GM12878 (cell line): Measurements from ENCODE around the gene SYPL1. TPM values are rescaled to one million over a fixed set of nuclear protein-coding genes. Genes with fewer than 3 reads are reported as not detected.

ENCODE experiments used
- ATAC-seq: fragments of 200-7000 bp; cut with Tn5 transposase; 3 replicates; pipeline ENCODE4 v1.9.1; 2020; ENCODE audit warnings: mild to moderate bottlenecking, moderate library complexity
- BruUV-seq: library from RNA; stranded (reverse); fragments of 400-500 nt; replicated peaks from 2 replicates; lab custom pipeline; 2021; lab: Mats Ljungman, UMichigan
- CTCF ChIA-PET: fragments of 300-600 bp; sonication (Branson Sonifier 250); formaldehyde crosslinking; extraction: SDS; loops from one replicate; lab custom pipeline; 2021; ENCODE audit warnings: inconsistent platforms; lab: Yijun Ruan, JAX
- POLR2A ChIA-PET: fragments of 350-600 bp; formaldehyde crosslinking; extraction: SDS; loops from one replicate; lab custom pipeline; 2021; ENCODE audit warnings: inconsistent platforms; lab: Charles Lee
- RAD21 ChIA-PET: fragments of 300-600 bp; sonication (Branson Sonifier 250); formaldehyde crosslinking; loops from one replicate; lab custom pipeline; 2023; ENCODE audit warnings: antibody characterized with exemption; ENCODE audit not compliant: unreplicated experiment; lab: Charles Lee
- SMC1A ChIA-PET: fragments of 300-600 bp; sonication (Branson Sonifier 250); formaldehyde crosslinking; loops from one replicate; lab custom pipeline; 2023; ENCODE audit not compliant: unreplicated experiment, uncharacterized antibody; lab: Charles Lee
- DNase-seq: peaks from one replicate; pipeline ENCODE4 v3.0.0-alpha.2; 2011; ENCODE audit warnings: low read depth, low spot score
- FAIRE-seq: peaks from 3 replicates; lab custom pipeline; 2011; peaks lifted over from hg19 to GRCh38; lab: Jason Lieb, UNC
- H2AFZ ChIP-seq: 2 replicates; pipeline ENCODE4 v1.6.0; 2011; ENCODE audit warnings: low read depth, low read length, control low read depth; ENCODE audit not compliant: control insufficient read depth
- H3K27ac ChIP-seq: 2 replicates; pipeline ENCODE4 v1.5.1; 2011; ENCODE audit warnings: control low read depth; ENCODE audit not compliant: control insufficient read depth, insufficient read depth
- H3K27me3 ChIP-seq, 2 experiments: replicated peaks in 1 of 2; 2 replicates each; pipeline versions ENCODE4 v1.6.0 to v1.6.1; 2011; ENCODE audit warnings: low read length in 1 of 2; ENCODE audit not compliant: control insufficient read depth in 2 of 2, insufficient read depth in 2 of 2
- H3K36me3 ChIP-seq, 2 experiments: 2 replicates each; pipeline ENCODE4 v1.5.1; 2011; ENCODE audit warnings: low read length in 1 of 2; ENCODE audit not compliant: control insufficient read depth in 2 of 2, insufficient read depth in 2 of 2
- H3K4me1 ChIP-seq: 2 replicates; pipeline ENCODE4 v1.6.1; 2011; ENCODE audit warnings: mild to moderate bottlenecking, low read length, moderate library complexity, mixed read lengths; ENCODE audit not compliant: control insufficient read depth, insufficient read depth
- H3K4me2 ChIP-seq: 2 replicates; pipeline ENCODE4 v1.6.0; 2011; ENCODE audit warnings: control low read depth; ENCODE audit not compliant: control insufficient read depth, insufficient read depth
- H3K4me3 ChIP-seq: fragments of 200-600 bp; sonication (generic); 2 replicates; pipeline ENCODE4 v1.5.1; 2016
- H3K79me2 ChIP-seq: 2 replicates; pipeline ENCODE4 v1.6.0; 2011; ENCODE audit warnings: low read length; ENCODE audit not compliant: control insufficient read depth, insufficient read depth
- H3K9ac ChIP-seq: 2 replicates; pipeline ENCODE4 v1.8.0; 2011; ENCODE audit warnings: low read length, control low read depth, mixed read lengths; ENCODE audit not compliant: control insufficient read depth, insufficient read depth
- H3K9me3 ChIP-seq: replicated peaks from 3 replicates; pipeline ENCODE4 v1.5.1; 2011; ENCODE audit warnings: mild to moderate bottlenecking, low read length; ENCODE audit not compliant: control insufficient read depth, insufficient read depth
- H4K20me1 ChIP-seq: 2 replicates; pipeline ENCODE4 v1.6.0; 2011; ENCODE audit not compliant: control insufficient read depth, insufficient read depth
- CHD1 ChIP-seq: IDR thresholded peaks from 2 replicates; pipeline ENCODE4 v1.6.1; 2012; ENCODE audit warnings: low read depth, low read length, improper control_type of control experiment
- IRF4 ChIP-seq: IDR thresholded peaks from 2 replicates; pipeline ENCODE4 v1.6.1; 2011; ENCODE audit warnings: low read depth, low read length
- MEF2A ChIP-seq: IDR thresholded peaks from 2 replicates; pipeline ENCODE4 v1.6.1; 2011; ENCODE audit warnings: low read depth, mild to moderate bottlenecking, low read length, moderate library complexity; ENCODE audit not compliant: insufficient read depth
- MEF2B ChIP-seq: fragments of 450-650 bp; IDR thresholded peaks from 2 replicates; pipeline ENCODE4 v1.6.1; 2018; ENCODE audit warnings: mild to moderate bottlenecking, moderate library complexity; ENCODE audit not compliant: partially characterized antibody, poor library complexity, severe bottlenecking
- RUNX3 ChIP-seq: IDR thresholded peaks from 2 replicates; pipeline ENCODE4 v1.6.1; 2012; ENCODE audit warnings: low read length, inconsistent platforms
- TBL1XR1 ChIP-seq: IDR thresholded peaks from 2 replicates; pipeline ENCODE4 v1.6.1; 2012; ENCODE audit warnings: low read depth, low read length, improper control_type of control experiment
- WGBS: methylation state at CpG from one replicate; pipeline ENCODE4 v1.1.6; 2016; ENCODE audit warnings: low lambda C conversion rate; ENCODE audit not compliant: insufficient replicate concordance, insufficient coverage; ENCODE audit errors: missing lambda C conversion rate; 5-methylcytosine and 5-hydroxymethylcytosine counted together
- in situ Hi-C: fragments of 300-500 bp; cut with MboI; formaldehyde crosslinking; loops from 9 replicates; pipeline ENCODE4 v1.14.3; 2018; ENCODE audit warnings: mixed read lengths
- intact Hi-C: fragments of 100-400 bp; cut with micrococcal nuclease; formaldehyde crosslinking; loops from one replicate; pipeline ENCODE4 v1.14.2; 2022; ENCODE audit not compliant: unreplicated experiment
- polyA plus RNA-seq, 11 experiments: library from polyadenylated mRNA; depleted of rRNA in 4 of 11; unstranded in 6 of 11; stranded (reverse) in 5 of 11; fragments of >200 nt; fragmentation: Nextera tagmentation in 4 of 11; fragmentation: Illumina TruSeq in 1 of 11; extraction: Ambion mirVana in 4 of 11; extraction: Trizol in 1 of 11; gene quantifications; 1 replicate in 1 of 11; 2 replicates in 10 of 11; pipeline versions ENCODE4 v1.2.1 to v1.2.3, GENCODE V29; 2011 to 2016; ENCODE audit warnings: inconsistent platforms in 2 of 11, missing spikeins in 2 of 11, low read depth in 1 of 11
- total RNA-seq, 4 experiments: library from RNA; depleted of rRNA in 3 of 4; stranded (reverse); fragments of >200 nt in 3 of 4; fragmentation: Illumina TruSeq in 1 of 4; extraction: Trizol in 1 of 4; gene quantifications; 2 replicates each; pipeline versions ENCODE4 v1.2.1 to v1.2.3, GENCODE V29; 2013 to 2021

SYPL1 gene
- total and polyA plus RNA-seq, 10 of the 15 experiments (the other 5 are each of a cell fraction or from before 2014, with no cell fraction given) = 34.5 to 177 (median 87.3) TPM

GRCh38 chr7:106155027-106155426 lies 42.9 kb upstream of the SYPL1 start:
- no peaks in the 10 kb centered on the region for H3K27me3 ChIP-seq
- TF ChIP-seq MEF2B (peak; percentile 25), IRF4 (no peak), CHD1 (no peak), TBL1XR1 (peak; percentile 33; the same call in 1 of the 2 replicates), RUNX3 (peak; percentile 80), MEF2A (peak; percentile 80; the same call in 1 of the 2 replicates)
- TF ChIP-seq, all 136 proteins: peak for 4
- ChIA-PET POLR2A (interaction anchor here (0.5 to 4.1 kb wide), 5 partner anchors 34 to 221 kb away, joined by 3 to 20 read pairs (median 7); partner anchors contain the start of gene SYPL1), RAD21 (interaction anchor here (0.8 to 6.8 kb wide), 20 partner anchors 12 to 394 kb away, joined by 3 to 133 read pairs (median 8); partner anchors contain the start of gene SYPL1), CTCF (interaction anchor here (0.9 to 9.4 kb wide), 27 partner anchors 10 to 498 kb away, joined by 3 to 288 read pairs (median 16); no protein-coding TSS in a partner anchor), SMC1A (interaction anchor here (0.6 to 10.0 kb wide), 28 partner anchors 12 to 502 kb away, joined by 3 to 223 read pairs (median 7); partner anchors contain the start of gene SYPL1)
- no peak overlapping the region for H3K9ac ChIP-seq
- peak; percentile 9 for DNase-seq
- whole genome bisulfite sequencing = 8% methylated on average over 4 of the region's 4 CpGs
- no peaks in the 10 kb centered on the region for H4K20me1 ChIP-seq
- no peak overlapping the region for H3K4me3 ChIP-seq
- peak overlapping the region; percentile 57; the same call in 1 of the 2 replicates for H3K4me2 ChIP-seq
- BruUV-seq = no TSS peak
- peak; percentile 36 for ATAC-seq
- intact Hi-C loops = no loop called here
- in situ Hi-C loops = no loop called here
- no peak for FAIRE-seq
- H3K79me2 ChIP-seq = no peaks in the 10 kb centered on the region
- H3K27ac ChIP-seq = no peak overlapping the region
- H2AFZ ChIP-seq = no peak overlapping the region
- H3K9me3 ChIP-seq = no peaks in the 10 kb centered on the region; the same call in 2 of the 3 replicates
- peaks cover 26% of the 10 kb centered on the region for H3K4me1 ChIP-seq
- H3K36me3 ChIP-seq = no peaks in the 10 kb centered on the region
